ENCODE data around the gene CDH12. TPM values are rescaled to one million over a fixed set of nuclear protein-coding genes. Genes with fewer than 3 reads are reported as not detected.

The CDH12 gene
- total RNA-seq, 4 donors from 2014 or later = not detected

DNA sequence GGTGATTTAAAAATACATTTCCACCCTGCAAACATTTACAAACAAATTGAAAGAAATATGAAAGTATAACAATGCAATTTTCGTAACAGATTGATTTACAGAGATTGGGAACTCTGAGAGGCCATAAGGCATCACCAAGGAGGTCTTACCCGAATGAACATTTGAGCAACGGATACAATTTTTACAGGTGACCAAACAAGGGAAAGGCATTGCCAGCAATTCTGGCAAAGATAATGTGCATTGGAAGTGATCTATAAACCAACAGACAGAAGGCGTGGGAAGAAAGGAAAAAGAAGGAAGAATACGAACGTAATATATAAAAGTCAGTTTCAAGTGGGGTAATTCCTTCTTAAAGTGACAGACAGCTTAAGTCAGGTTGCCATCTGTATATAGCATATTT, 295.9 kb downstream of the CDH12 start:
- H3K4me3 ChIP-seq (replicated peaks in 1 of 3) = no peak overlapping the region
- no peak overlapping the region for H3K27ac ChIP-seq
- WGBS, 2 donors = 86 to 87% methylated on average over 6 of the region's 6 CpGs
- H3K36me3 ChIP-seq = no peaks in the 10 kb centered on the region
- no peaks in the 10 kb centered on the region for H3K27me3 ChIP-seq
- intact Hi-C loops (cut with DNase I) = no loop called here
- no peaks in the 10 kb centered on the region for H3K9me3 ChIP-seq
- H3K4me1 ChIP-seq = no peaks in the 10 kb centered on the region
- no peak for TF ChIP-seq POLR2A (IDR thresholded peaks at IDR 0.05)
- TF ChIP-seq, protein P1, sequence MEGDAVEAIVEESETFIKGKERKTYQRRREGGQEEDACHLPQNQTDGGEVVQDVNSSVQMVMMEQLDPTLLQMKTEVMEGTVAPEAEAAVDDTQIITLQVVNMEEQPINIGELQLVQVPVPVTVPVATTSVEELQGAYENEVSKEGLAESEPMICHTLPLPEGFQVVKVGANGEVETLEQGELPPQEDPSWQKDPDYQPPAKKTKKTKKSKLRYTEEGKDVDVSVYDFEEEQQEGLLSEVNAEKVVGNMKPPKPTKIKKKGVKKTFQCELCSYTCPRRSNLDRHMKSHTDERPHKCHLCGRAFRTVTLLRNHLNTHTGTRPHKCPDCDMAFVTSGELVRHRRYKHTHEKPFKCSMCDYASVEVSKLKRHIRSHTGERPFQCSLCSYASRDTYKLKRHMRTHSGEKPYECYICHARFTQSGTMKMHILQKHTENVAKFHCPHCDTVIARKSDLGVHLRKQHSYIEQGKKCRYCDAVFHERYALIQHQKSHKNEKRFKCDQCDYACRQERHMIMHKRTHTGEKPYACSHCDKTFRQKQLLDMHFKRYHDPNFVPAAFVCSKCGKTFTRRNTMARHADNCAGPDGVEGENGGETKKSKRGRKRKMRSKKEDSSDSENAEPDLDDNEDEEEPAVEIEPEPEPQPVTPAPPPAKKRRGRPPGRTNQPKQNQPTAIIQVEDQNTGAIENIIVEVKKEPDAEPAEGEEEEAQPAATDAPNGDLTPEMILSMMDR (IDR thresholded peaks at IDR 0.05) = no peak
- DNase-seq = no peak

DNA sequence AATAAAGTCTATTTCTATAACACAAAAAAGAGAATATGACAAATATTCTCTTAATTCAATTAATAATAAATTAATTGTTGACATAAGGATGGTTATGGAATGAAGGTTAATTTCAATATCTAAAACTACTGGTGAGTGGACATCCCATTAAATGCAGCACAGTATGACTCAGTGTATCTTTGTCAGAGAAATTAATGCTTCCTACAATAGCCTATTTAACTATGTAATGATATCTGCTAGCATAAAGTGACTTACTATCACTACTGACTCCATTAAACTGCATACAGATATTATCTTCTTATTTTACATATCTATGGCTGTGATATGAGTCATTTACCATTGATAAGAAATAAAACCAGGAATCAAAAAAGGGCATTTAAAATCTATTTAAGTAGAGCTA, 298.7 kb downstream of the CDH12 start:
- intact Hi-C loops (cut with DNase I) = no loop called here
- H3K27ac ChIP-seq = no peak overlapping the region

DNA sequence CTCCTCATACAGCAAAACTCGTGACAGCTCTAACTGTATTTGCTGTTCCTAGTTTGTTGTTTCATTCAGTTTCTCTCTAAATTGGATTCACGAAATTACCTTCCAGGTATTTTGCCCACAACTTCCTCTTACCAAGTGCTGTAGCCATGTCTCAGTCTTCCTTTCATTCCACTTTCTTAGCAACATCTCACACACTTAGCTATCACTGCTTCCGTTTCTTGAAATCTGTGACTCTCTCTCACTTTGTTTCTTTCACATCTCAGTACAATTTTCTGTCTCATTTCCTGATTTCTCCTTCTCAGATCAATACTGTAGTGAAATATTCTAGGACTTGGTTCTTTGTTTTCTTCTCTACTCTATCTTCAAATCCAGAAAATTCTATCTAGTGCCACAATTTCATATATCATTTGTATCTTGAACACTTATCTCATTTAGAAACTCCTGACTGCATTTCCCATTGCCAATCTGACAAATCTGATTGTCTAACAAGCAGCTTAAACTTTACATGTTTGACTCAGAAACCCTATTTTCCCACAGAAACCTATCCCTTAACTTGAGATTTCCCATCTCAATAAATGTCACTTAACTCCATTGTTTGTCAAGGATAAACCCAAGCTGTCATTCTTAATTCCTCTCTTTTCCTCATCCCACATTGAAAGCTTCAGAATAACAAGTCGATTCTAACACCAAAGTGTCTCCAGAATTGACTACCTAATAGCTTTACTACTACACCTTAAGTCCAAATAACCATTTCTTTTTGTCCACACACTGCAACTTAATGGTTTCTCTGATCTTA, 303.1 kb downstream of the CDH12 start:
- WGBS, 2 donors = 74 to 80% methylated on average over 4 of the region's 4 CpGs
- Histone ChIP-seq H3K9me3 (no peaks in the 10 kb centered on the region), H3K4me3 (replicated peaks in 1 of 3) (no peak overlapping the region), H3K4me1 (no peaks in the 10 kb centered on the region), H3K27me3 (no peaks in the 10 kb centered on the region), H3K27ac (no peak overlapping the region), H3K36me3 (no peaks in the 10 kb centered on the region)
- TF ChIP-seq, protein P1 (IDR thresholded peaks at IDR 0.05) = no peak
- no peak for TF ChIP-seq POLR2A (IDR thresholded peaks at IDR 0.05)
- DNase-seq = no peak
- intact Hi-C loops (cut with DNase I) = no loop called here

More for the DNA sequence above, 298.7 kb downstream of the CDH12 start:
- H3K4me3 ChIP-seq (replicated peaks in 1 of 3) = no peak overlapping the region
- no peaks in the 10 kb centered on the region for H3K4me1 ChIP-seq
- no peaks in the 10 kb centered on the region for H3K36me3 ChIP-seq
- no peaks in the 10 kb centered on the region for H3K9me3 ChIP-seq
- TF ChIP-seq, protein P1 (IDR thresholded peaks at IDR 0.05) = no peak
- no peak for TF ChIP-seq POLR2A (IDR thresholded peaks at IDR 0.05)
- no peak for DNase-seq
- no peaks in the 10 kb centered on the region for H3K27me3 ChIP-seq

DNA sequence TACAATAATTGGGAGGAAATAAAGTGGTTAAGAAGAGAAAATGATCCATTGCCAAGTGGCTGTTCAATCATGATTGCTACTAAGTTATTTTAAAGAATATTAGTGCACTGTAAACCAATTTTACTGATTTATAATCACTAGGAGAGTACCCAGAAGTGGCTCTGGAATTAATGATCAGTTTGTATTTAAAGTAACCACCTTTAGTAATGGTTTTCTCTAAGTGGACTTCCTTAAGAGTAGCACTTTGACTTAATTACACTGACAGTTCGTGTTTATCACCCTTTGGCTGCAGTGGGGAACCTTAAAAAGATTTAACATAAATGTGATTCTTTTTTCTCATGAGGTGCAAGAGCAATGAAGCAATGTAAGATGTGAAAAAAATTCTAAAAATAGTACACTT, 310.8 kb downstream of the CDH12 start:
- H3K9me3 ChIP-seq = no peaks in the 10 kb centered on the region
- H3K36me3 ChIP-seq = no peaks in the 10 kb centered on the region
- H3K27me3 ChIP-seq = no peaks in the 10 kb centered on the region
- 50 to 67% methylated on average over 1 of the region's 1 CpG for WGBS, 2 donors
- intact Hi-C loops (cut with DNase I) = no loop called here
- no peak for DNase-seq
- no peak overlapping the region for H3K4me3 ChIP-seq (replicated peaks in 1 of 3)
- no peaks in the 10 kb centered on the region for H3K4me1 ChIP-seq
- H3K27ac ChIP-seq = no peak overlapping the region
- TF ChIP-seq POLR2A (IDR thresholded peaks at IDR 0.05) = no peak
- TF ChIP-seq, protein P1 (IDR thresholded peaks at IDR 0.05) = no peak

DNA sequence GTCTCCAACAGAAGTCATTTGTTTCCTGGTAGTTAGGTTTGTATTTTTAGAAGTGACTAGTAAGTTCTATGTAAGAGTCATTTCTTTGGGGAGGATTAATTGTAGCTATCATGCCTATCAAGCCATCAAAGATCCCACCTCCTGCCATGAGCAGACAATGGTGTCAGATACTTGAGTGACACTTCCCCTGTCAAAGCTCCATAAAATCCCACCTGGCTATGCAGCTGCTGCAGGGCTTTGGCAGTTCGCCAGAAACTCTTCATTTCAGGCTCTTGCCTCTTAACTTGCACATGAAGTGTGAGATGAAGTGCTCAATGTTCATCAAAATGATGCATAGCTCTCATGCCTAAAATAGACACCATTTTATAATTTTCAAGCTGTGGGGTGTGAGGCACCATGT, 312.1 kb downstream of the CDH12 start:
- no peaks in the 10 kb centered on the region for H3K27me3 ChIP-seq
- H3K4me1 ChIP-seq = no peaks in the 10 kb centered on the region
- no peaks in the 10 kb centered on the region for H3K9me3 ChIP-seq
- H3K36me3 ChIP-seq = no peaks in the 10 kb centered on the region
- no peak for TF ChIP-seq POLR2A (IDR thresholded peaks at IDR 0.05)
- TF ChIP-seq, protein P1 (IDR thresholded peaks at IDR 0.05) = no peak
- no peak for DNase-seq
- intact Hi-C loops (cut with DNase I) = no loop called here
- no peak overlapping the region for H3K27ac ChIP-seq
- H3K4me3 ChIP-seq (replicated peaks in 1 of 3) = no peak overlapping the region
- 22 to 44% methylated on average over 1 of the region's 1 CpG for WGBS, 2 donors

Data from thyroid gland (tissue), 4 donors.